Skeletal muscle satellite cell (primary cell): ENCODE data around the gene ZNF805.
"Not testable (repeated sequence)": the region's sequence is repeated elsewhere in the genome, so short reads cannot be mapped to it uniquely, and the experiment has no call there.

Experiments used
- H3K27me3 ChIP-seq: 2 replicates; pipeline ENCODE4 v1.7.0; 2013; ENCODE audit warnings: low read length; ENCODE audit not compliant: control insufficient read depth, insufficient read depth
- H3K36me3 ChIP-seq: 2 replicates; pipeline ENCODE4 v1.7.0; 2013; ENCODE audit warnings: mild to moderate bottlenecking, control low read depth, low read length; ENCODE audit not compliant: insufficient read depth
- H3K4me1 ChIP-seq: 2 replicates; pipeline ENCODE4 v1.7.0; 2013; ENCODE audit warnings: low read length; ENCODE audit not compliant: control insufficient read depth, insufficient read depth
- H3K4me2 ChIP-seq: 2 replicates; pipeline ENCODE4 v1.7.0; 2013; ENCODE audit warnings: mild to moderate bottlenecking, low read length
- H3K4me3 ChIP-seq: 2 replicates; pipeline ENCODE4 v1.7.0; 2013; ENCODE audit warnings: low read length
- H3K9ac ChIP-seq: 2 replicates; pipeline ENCODE4 v1.7.0; 2013; ENCODE audit warnings: mild to moderate bottlenecking, low read depth, low read length, moderate library complexity
- H3K9me3 ChIP-seq: replicated peaks from 2 replicates; pipeline ENCODE4 v1.7.0; 2013; ENCODE audit warnings: mild to moderate bottlenecking, control low read depth, low read length

ZNF805 gene

DNA sequence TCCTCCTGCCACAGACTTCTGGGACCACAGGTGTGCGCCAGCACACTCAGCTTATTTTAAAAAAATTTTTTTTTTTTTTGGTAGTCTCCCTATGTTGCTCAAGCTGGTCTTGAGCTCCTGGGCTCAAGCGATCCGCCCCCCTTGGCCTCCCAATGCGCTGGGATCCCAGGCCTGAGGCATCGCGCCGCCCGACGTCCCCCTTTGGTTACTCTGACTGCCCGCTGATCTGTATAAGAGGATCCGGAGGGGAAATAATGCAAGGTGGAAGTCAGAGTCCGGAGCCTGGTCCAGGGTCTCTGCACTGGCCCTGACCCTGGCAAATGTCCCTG, 486 bp upstream of the ZNF805 start:
- peak overlapping the region; percentile 97 for H3K4me2 ChIP-seq
- H3K4me3 ChIP-seq: peak overlapping the region; percentile 93
- peaks cover 14% of the 10 kb centered on the region for H3K36me3 ChIP-seq
- peaks cover 9% of the 10 kb centered on the region for H3K4me1 ChIP-seq
- no peaks in the 10 kb centered on the region for H3K9me3 ChIP-seq
- peak overlapping the region; percentile 98 for H3K9ac ChIP-seq
- no peaks in the 10 kb centered on the region for H3K27me3 ChIP-seq

DNA sequence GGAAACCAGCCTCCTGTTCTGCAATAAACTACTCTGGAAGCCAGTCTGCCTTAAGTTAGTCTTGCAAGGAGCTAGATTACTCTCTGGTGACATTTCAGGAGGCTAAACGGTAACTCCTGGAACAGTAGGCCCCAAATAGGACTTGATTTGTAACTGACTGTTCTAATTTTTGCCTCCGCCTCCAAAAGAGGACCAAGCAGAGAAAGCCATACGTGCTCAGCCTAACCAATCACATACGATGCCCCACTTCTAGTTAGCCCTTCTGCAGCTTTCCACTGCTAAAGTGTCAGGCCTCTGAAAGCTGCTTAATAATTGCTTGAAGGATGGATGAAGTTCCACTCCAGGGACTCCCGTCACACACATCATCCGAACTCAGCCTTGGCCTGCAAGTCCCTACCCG, 744 bp downstream of the ZNF805 start:
- Histone ChIP-seq H3K4me1 (peaks cover 9% of the 10 kb centered on the region), H3K9me3 (no peaks in the 10 kb centered on the region), H3K4me3 (peak overlapping the region; percentile 93), H3K27me3 (no peaks in the 10 kb centered on the region), H3K9ac (peak overlapping the region; percentile 98), H3K36me3 (peaks cover 18% of the 10 kb centered on the region), H3K4me2 (peak overlapping the region; percentile 97)

DNA sequence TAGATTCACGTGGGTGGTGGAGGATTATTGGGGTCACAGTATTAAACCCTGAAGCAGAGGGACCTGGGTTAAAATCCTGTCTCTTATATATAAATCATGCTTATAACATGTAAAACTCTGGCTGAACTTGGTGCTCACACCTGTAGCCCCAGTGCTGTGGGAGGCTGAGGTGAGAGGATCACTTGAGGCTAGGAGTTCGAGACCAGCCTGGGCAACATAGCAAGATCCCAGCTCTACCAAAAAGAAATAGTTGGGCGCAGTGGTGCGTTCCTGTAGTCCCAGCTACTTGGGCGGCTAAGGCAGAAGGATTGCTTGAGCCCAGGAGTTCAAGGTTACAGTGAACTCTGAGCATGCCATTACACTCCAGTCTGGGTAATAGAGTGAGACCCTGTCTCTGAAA, 2.4 kb downstream of the ZNF805 start:
- H3K9me3 ChIP-seq: no peaks in the 10 kb centered on the region
- H3K4me3 ChIP-seq: no peak overlapping the region
- H3K27me3 ChIP-seq: no peaks in the 10 kb centered on the region
- peaks cover 9% of the 10 kb centered on the region for H3K4me1 ChIP-seq
- H3K36me3 ChIP-seq: peaks cover 30% of the 10 kb centered on the region
- H3K9ac ChIP-seq: no peak overlapping the region
- H3K4me2 ChIP-seq: peak overlapping the region; percentile 97

DNA sequence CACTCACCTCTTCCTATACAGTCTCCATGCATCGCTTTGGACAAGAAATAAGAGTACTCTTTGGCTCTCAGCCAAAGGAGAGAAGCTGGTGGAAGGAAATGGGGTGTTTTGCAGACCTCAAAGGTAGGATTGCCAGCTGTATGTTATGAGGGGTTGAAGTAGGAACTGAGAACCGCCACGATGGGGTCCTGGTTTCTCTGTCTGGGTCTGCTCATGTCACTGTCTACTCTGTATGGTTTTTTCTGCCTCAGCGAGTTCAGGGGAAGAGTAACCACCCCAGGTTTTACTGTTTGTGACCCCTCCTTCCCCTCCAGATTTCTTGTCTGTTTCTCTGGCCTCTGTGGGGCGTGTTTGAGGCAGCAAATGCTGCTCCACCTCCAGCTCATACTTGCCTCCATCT, 4.1 kb downstream of the ZNF805 start:
- Histone ChIP-seq H3K9me3 (no peaks in the 10 kb centered on the region), H3K4me1 (peaks cover 19% of the 10 kb centered on the region), H3K36me3 (peaks cover 40% of the 10 kb centered on the region), H3K9ac (no peak overlapping the region), H3K4me3 (no peak overlapping the region), H3K4me2 (no peak overlapping the region), H3K27me3 (no peaks in the 10 kb centered on the region)

DNA sequence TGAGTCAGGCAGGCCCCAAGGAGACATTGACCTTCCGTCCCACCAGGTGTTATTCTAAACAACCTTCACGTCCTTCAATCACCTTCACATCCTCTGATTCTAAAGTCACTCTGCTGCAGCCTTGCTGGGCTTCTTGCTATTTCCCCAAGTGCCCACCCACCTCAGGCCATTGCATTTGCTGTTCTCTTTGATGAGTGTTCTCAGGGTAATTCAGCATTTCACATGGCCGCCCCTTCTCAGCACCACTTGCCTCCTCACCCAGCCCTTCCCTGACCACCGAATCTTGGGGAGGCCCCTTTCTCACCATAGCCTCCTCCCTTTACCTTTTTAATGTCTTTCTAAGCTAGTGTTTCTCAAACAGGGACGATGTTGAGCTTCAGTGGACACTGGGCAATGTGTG, 4.6 kb downstream of the ZNF805 start:
- H3K4me3 ChIP-seq: no peak overlapping the region
- no peaks in the 10 kb centered on the region for H3K9me3 ChIP-seq
- peaks cover 19% of the 10 kb centered on the region for H3K4me1 ChIP-seq
- H3K9ac ChIP-seq: no peak overlapping the region
- H3K36me3 ChIP-seq: peaks cover 40% of the 10 kb centered on the region
- H3K27me3 ChIP-seq: no peaks in the 10 kb centered on the region
- H3K4me2 ChIP-seq: no peak overlapping the region

DNA sequence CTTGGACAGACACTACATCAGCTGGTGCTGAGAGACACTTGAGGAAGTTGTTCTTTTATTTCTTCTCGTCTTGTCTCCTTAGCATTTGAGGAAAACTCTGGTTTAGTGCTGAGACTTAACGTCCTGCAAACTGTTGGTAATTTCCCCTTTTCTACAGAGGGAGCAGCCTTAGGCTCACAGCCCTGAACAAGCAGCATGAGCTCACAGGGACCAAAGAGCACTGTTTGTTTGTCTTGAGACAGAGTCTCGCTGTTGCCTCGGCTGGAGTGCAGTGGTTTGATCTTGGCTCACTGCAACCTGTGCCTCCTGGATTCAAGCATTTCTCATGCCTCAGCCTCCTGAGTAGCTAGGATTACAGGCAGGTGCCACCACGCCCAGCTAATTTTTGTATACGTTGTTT, 5.5 kb downstream of the ZNF805 start:
- no peak overlapping the region for H3K4me2 ChIP-seq
- no peak overlapping the region for H3K4me3 ChIP-seq
- H3K27me3 ChIP-seq: no peaks in the 10 kb centered on the region
- peaks cover 47% of the 10 kb centered on the region for H3K36me3 ChIP-seq
- no peak overlapping the region for H3K9ac ChIP-seq
- peaks cover 19% of the 10 kb centered on the region for H3K4me1 ChIP-seq
- no peaks in the 10 kb centered on the region for H3K9me3 ChIP-seq

DNA sequence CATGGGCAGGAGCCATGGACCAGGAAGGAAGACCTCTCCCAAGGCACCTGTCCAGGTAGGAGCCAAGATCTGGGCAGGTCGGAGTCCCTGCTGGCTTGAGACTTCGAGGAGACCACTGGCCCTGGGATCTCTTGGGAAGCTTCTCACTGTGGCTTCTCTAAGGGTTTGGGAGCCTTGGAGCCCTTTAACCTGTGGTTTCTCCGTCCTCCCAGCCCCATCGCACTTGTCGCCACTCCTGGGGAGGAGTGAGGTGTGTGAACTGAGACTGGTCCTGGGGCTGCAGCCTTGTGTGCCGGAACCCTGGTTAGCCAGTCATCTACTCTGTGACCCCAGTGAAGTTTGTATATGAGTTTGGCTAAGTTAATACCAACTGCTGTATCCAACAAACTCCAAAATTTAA, 8.2 kb downstream of the ZNF805 start:
- Histone ChIP-seq H3K27me3 (no peaks in the 10 kb centered on the region), H3K4me1 (peaks cover 10% of the 10 kb centered on the region), H3K4me3 (no peak overlapping the region), H3K9me3 (no peaks in the 10 kb centered on the region), H3K36me3 (peaks cover 65% of the 10 kb centered on the region), H3K9ac (no peak overlapping the region), H3K4me2 (peak overlapping the region; percentile 1)

DNA sequence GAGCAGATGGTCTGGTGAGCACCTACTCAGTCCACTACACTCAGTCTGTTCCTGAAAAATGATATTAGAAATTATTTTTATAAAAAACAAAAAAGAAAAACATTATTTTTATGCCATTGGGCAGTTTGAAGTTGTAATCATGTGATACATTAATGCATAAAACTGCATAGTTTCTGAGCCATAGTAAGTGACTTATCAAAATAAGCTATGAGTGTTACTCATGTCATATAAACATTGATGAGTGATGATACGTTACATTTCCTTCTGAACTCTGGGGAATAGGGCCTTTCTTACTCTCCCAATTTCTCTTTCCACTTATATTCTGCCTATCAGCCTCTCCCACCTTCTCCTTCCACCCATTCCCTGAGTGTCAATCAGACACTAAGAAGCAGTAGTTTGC, 8.9 kb downstream of the ZNF805 start:
- peaks cover 10% of the 10 kb centered on the region for H3K4me1 ChIP-seq
- H3K36me3 ChIP-seq: peaks cover 72% of the 10 kb centered on the region
- H3K27me3 ChIP-seq: no peaks in the 10 kb centered on the region
- H3K9me3 ChIP-seq: no peaks in the 10 kb centered on the region
- peak overlapping the region; percentile 1 for H3K4me2 ChIP-seq
- H3K9ac ChIP-seq: no peak overlapping the region
- H3K4me3 ChIP-seq: no peak overlapping the region

DNA sequence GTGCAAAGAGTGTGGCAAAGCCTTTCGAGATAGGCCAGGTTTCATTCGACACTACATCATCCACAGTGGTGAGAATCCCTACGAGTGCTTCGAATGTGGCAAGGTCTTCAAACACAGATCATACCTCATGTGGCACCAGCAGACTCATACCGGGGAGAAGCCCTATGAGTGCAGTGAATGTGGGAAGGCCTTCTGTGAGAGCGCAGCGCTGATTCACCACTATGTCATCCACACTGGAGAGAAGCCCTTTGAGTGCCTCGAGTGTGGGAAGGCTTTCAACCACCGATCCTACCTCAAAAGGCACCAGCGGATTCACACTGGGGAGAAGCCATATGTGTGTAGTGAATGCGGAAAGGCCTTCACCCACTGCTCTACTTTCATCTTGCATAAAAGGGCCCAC, 13.3 kb downstream of the ZNF805 start:
- H3K9me3 ChIP-seq, H3K4me1 ChIP-seq, H3K4me3 ChIP-seq, H3K4me2 ChIP-seq, H3K9ac ChIP-seq, H3K27me3 ChIP-seq: not testable (repeated sequence)
- H3K36me3 ChIP-seq: peaks cover 53% of the 10 kb centered on the region

DNA sequence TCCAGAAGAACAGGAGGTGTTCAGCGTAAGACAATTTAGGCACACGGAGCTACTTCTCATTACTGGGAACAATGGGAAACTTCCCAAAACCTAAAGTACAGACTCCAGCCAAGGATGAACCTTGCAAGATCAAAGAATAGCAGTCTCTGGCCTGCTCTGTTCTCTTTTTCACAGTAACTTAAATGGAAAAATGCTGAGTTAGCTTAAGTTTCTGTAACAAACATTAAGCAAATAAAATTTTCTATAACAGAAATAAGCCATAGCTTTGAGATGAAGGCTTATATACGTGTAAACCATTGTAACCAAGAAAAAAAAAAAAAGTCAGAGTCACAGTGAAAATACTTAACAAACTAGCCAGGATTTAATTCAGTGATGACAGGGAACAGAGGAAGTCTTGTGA, 21.6 kb downstream of the ZNF805 start:
- no peaks in the 10 kb centered on the region for H3K4me1 ChIP-seq
- H3K9me3 ChIP-seq: no peaks in the 10 kb centered on the region
- H3K4me2 ChIP-seq: no peak overlapping the region
- H3K36me3 ChIP-seq: peaks cover 21% of the 10 kb centered on the region
- H3K27me3 ChIP-seq: no peaks in the 10 kb centered on the region
- no peak overlapping the region for H3K9ac ChIP-seq
- no peak overlapping the region for H3K4me3 ChIP-seq

DNA sequence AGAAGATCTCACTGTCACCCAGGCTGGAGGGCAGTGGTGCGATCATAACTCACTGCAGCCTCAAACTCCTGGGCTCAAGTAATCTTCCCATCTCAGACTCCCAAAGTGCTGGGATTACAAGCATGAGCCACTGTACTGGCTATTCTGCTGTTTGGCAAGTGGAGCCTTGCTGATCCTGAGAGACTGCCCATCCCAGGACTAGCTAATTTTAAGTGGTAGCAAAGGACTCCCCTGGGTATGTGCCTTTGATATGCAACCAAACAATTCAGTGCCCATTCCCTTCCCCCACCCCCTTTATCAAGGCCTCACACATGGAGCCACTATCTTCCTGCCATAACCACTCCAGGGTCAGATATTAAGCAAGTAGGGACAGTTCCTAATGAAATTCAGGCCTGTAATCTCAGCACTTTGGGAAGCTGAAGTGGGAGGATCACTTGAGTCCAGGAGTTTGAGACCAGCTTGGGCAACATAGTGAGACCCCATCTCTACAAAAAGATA, 22.9 kb downstream of the ZNF805 start:
- H3K9me3 ChIP-seq: no peaks in the 10 kb centered on the region

DNA sequence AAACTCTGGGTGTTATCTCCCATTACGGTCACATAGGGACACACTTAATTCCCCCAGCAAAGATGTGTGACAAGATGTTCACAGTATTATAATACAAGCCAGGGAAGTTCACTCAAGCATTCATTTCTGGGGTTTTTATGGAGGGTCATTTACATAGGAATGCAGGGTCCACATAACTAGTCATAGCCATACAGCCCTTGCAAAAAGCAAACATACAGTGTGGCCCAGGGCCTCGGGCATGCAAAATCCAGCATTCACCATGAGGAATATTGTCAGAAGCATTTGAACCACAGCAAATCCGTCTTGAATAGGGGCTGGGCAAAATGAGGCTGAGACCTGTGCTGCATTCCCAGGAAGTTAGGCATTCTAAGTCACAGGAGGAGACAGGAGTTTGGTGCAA, 26.9 kb downstream of the ZNF805 start:
- Histone ChIP-seq H3K9me3 (no peaks in the 10 kb centered on the region), H3K4me2 (no peak overlapping the region), H3K27me3 (no peaks in the 10 kb centered on the region), H3K9ac (no peak overlapping the region), H3K4me3 (no peak overlapping the region), H3K4me1 (peaks cover 5% of the 10 kb centered on the region), H3K36me3 (no peaks in the 10 kb centered on the region)

More for the DNA sequence above, 22.9 kb downstream of the ZNF805 start:
- H3K4me2 ChIP-seq: no peak overlapping the region
- no peaks in the 10 kb centered on the region for H3K4me1 ChIP-seq
- H3K9ac ChIP-seq: no peak overlapping the region
- H3K27me3 ChIP-seq: no peaks in the 10 kb centered on the region
- peaks cover 21% of the 10 kb centered on the region for H3K36me3 ChIP-seq
- H3K4me3 ChIP-seq: no peak overlapping the region
